ENCODE data around the gene SLC45A2. TPM values are rescaled to one million over a fixed set of nuclear protein-coding genes. Genes with fewer than 3 reads are reported as not detected.

SLC45A2 gene
- total RNA-seq, 1 experiment from 2014 or later = not detected

GRCh38 chr5:34005681-34006080 is 21.2 kb upstream of the SLC45A2 start:
- no peak overlapping the region for H2AK5ac ChIP-seq (ENCODE audit: insufficient read length, low read length)
- H3K27ac Mint-ChIP-seq = no peak overlapping the region
- H4K5ac ChIP-seq (ENCODE audit: insufficient read length, low read depth, low read length) = no peak overlapping the region
- H3K4me3 Mint-ChIP-seq = no peak overlapping the region
- H3K27ac ChIP-seq (ENCODE audit: insufficient read length, low read depth, low read length) = no peak overlapping the region
- no peak overlapping the region for H3K23ac ChIP-seq (ENCODE audit: insufficient read length, low read depth, low read length)
- no peak overlapping the region for H2AFZ ChIP-seq (ENCODE audit: low read length)
- H3K4me1 Mint-ChIP-seq = peaks cover 26 to 35% of the 10 kb centered on the region in 2 experiments
- no peaks in the 10 kb centered on the region for H3K4me1 ChIP-seq (ENCODE audit: insufficient read depth, low read length)
- no peak overlapping the region for H3T11ph ChIP-seq (ENCODE audit: low read length)
- no peaks in the 10 kb centered on the region; a peak in 1 of 5 replicates for H3K9me3 Mint-ChIP-seq
- H4K20me1 ChIP-seq (ENCODE audit: control insufficient read depth, insufficient read depth, insufficient read length) = no peaks in the 10 kb centered on the region
- H4K8ac ChIP-seq (replicated peaks; ENCODE audit: insufficient read length, low read depth, low read length) = no peak overlapping the region
- no peak overlapping the region for H2BK20ac ChIP-seq (ENCODE audit: low read depth, low read length, poor library complexity, severe bottlenecking)
- H3K56ac ChIP-seq (ENCODE audit: insufficient read length, low read depth, low read length) = no peak overlapping the region
- no peak overlapping the region for H3K18ac ChIP-seq (ENCODE audit: insufficient read length, low read depth, low read length)
- no peak overlapping the region for H4K91ac ChIP-seq (ENCODE audit: insufficient read length, low read depth, low read length)
- no peak overlapping the region for H3K4ac ChIP-seq (ENCODE audit: low read depth, low read length)
- no peak overlapping the region for H3K14ac ChIP-seq (ENCODE audit: insufficient read depth, low read length)
- H3K79me2 ChIP-seq (ENCODE audit: insufficient read depth, low read length) = no peaks in the 10 kb centered on the region
- H2BK12ac ChIP-seq (ENCODE audit: insufficient read length, low read depth, low read length) = no peak overlapping the region
- no peaks in the 10 kb centered on the region for H3K27me3 ChIP-seq (ENCODE audit: insufficient read depth, low read length)
- WGBS (ENCODE audit: extremely low coverage, insufficient read length, low lambda C conversion rate) = no CpG with 5 or more reads among the region's 4 CpGs
- no peaks in the 10 kb centered on the region for H3K79me1 ChIP-seq (ENCODE audit: insufficient read depth, low read depth, low read length, poor library complexity, severe bottlenecking)
- H3K27me3 Mint-ChIP-seq (ENCODE audit: low read depth) = no peaks in the 10 kb centered on the region
- H3K9ac ChIP-seq (ENCODE audit: extremely low read depth, insufficient read length, low read length) = no peak overlapping the region
- TF ChIP-seq, protein P1, sequence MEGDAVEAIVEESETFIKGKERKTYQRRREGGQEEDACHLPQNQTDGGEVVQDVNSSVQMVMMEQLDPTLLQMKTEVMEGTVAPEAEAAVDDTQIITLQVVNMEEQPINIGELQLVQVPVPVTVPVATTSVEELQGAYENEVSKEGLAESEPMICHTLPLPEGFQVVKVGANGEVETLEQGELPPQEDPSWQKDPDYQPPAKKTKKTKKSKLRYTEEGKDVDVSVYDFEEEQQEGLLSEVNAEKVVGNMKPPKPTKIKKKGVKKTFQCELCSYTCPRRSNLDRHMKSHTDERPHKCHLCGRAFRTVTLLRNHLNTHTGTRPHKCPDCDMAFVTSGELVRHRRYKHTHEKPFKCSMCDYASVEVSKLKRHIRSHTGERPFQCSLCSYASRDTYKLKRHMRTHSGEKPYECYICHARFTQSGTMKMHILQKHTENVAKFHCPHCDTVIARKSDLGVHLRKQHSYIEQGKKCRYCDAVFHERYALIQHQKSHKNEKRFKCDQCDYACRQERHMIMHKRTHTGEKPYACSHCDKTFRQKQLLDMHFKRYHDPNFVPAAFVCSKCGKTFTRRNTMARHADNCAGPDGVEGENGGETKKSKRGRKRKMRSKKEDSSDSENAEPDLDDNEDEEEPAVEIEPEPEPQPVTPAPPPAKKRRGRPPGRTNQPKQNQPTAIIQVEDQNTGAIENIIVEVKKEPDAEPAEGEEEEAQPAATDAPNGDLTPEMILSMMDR (conservative IDR thresholded peaks at IDR 0.05) = no peak
- H3K4me2 ChIP-seq (ENCODE audit: insufficient read depth, insufficient read length, low read length) = no peak overlapping the region
- peaks cover 3% of the 10 kb centered on the region for H3K23me2 ChIP-seq (ENCODE audit: insufficient read length, low read depth, low read length, poor library complexity, severe bottlenecking)
- no peaks in the 10 kb centered on the region for H3K9me3 ChIP-seq (ENCODE audit: control insufficient read depth, low read depth, low read length)
- H3K36me3 Mint-ChIP-seq (ENCODE audit: insufficient read depth in 1 of 3, low read depth in 3 of 3) = peaks cover 0 to 27% (median 9%) of the 10 kb centered on the region in 3 experiments; a peak in 6 of 7 replicates
- H2BK120ac ChIP-seq (ENCODE audit: low read depth, low read length, poor library complexity, severe bottlenecking) = no peak overlapping the region
- H2BK15ac ChIP-seq (ENCODE audit: low read depth, low read length) = no peak overlapping the region
- H2BK5ac ChIP-seq (ENCODE audit: insufficient read length, low read length) = no peak overlapping the region
- DNase-seq = no peak
